Stimulated activated CD8-positive, alpha-beta memory T cell treated with anti-CD3 and anti-CD28 coated beads, Interleukin-12 subunit alpha, Interleukin-12 subunit beta, amount 100 ng/mL, for 1 hour (primary cell): Measurements from ENCODE around the gene CSF1R.
"Not testable (repeated sequence)": the region's sequence is repeated elsewhere in the genome, so short reads cannot be mapped to it uniquely, and the experiment has no call there.

Source experiments
- DNase-seq: peaks from one replicate; pipeline ENCODE4 v3.0.0-alpha.2; 2020; ENCODE audit warnings: low read depth

Gene CSF1R

DNA sequence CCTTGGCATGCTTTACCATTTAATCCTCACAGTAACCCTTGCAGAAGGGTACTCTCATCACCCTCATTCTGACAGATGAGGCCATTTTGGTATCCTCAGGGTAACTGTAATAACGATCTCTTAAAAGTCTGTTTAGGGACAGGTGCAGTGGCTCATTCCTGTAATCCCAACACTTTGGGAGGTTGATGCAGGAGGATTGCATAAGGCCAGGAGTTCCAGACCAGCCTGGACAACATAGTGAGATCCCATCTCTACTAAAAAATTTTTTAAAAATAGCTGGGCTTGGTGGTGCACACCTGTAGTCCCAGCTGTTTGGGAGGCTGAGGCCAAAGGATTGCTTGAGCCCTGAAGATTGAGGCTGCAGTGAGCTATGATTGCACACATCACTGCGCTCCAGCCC, 31.8 kb downstream of the CSF1R start:
- DNase-seq = no peak

DNA sequence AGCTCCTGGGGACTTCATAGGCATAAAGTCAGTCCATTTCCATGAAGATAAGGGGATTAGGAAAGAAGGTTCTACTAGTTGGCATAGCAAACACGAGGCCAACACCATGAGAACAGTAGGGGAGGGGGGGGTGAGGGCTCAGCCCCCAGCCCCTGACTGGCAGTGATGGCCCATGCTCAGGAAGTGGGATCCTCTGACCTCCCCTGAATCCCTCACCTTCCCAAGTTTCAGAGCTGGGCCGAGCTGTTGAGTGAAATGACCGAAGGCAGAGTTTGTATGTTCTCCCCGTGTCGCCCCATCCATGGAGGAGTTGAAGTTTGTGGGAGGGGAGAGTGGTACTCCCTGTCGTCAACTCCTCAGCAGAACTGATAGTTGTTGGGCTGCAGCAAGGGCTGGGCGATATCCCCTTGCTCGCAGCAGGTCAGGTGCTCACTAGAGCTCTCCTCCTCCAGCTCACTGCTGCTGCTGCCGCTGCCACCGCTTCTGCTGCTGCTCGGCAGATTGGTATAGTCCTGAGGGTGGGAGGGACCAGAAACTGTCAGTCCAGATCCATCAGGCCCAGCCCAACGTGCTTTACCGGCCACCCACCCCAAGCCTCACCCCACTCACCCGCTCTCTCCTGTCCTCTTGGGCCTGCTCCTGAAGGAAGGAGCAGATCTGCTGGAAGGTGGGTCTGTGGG, 32.5 kb downstream of the CSF1R start:
- DNase-seq = no peak

DNA sequence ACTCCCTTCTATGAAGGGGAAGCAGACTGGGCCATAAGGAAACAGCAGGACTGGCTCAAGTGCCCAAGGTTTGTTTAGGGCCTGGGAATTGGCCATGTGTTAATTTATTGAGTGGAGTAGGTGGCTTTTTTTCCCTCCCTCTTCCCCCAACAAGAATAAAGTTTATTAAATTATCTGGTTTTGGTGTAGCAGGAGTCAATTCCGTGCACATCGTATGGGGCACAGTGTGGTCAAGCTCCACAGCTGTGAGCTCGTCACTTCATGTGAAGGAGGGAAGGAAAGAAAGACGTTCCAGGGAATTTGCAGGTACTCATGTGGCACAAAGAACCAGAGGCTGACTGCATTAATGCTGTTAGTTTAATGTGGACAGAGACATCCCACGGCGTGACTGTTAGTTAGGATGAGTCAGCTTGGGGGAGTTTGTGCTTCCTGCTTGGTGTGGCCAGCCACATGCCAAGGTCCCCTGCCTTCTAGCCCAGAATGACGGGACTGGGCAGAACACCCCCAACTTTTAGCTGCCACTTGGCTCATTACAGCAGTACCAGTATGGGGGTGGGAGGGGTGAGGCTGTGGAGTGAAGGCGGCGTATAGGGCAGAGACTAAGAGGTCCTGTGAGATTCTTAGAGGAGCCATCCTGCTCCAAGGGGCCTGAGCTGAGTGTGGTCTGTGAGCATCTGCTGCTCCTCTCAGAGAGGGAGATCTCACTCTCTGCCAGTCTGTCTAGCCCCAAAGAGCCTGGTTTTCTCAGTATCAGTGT, 33.2 kb downstream of the CSF1R start:
- no peak for DNase-seq

DNA sequence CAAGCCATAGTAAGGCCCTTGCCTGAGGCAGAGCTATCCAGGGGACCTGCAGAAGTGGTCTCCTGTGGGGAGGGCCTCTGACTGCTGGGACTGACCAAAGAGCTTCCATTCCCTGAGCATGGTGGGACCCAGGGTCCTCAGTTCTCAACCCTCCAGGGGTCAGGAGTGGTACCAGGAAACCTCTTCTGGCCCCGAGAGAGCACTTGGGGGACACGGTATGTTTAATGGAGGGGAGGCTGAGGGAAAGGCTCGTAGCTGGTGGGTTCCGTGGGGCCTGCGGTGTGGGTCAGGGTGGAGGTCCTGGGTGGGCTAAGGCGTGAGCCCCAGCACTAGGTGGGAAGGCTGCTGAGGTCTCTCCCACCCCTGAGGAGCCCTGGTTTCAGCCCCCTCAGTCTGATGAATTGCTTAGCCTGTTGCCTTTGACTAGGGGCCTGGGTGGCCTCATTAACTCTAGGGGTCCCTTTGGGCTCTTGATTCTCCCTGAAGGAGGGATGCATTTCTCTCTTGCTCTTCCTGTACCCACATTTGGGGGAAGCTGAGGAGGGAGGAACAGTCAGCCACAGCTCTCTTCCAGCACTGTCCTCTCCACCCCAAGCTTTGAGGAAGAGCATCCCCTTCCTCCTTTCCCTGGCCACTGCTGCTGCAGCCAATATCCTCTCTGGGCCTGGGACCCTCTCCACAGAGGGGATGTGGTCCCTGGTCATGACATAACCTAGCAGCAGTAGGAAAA, 34.0 kb downstream of the CSF1R start:
- no peak for DNase-seq

DNA sequence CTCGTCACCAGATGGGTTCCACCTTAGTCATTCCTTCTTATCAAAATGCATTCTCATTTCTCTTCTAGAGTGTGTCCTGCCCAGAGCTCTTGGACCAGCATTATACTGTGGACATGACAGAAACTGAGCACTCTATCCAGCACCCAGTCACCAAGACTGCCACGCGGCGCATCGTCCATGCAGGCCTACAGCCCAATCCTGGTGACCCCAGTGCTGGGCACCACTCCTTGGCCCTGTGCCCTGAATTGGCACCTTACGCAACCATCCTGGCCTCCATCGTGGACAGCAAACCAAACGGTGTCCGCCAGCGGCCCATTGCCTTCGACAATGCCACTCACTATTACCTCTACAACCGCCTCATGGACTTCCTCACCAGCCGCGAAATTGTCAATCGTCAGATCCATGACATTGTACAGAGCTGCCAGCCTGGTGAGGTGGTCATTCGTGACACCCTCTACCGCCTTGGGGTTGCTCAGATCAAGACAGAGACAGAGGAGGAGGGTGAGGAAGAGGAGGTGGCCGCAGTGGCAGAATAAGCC, 34.6 kb downstream of the CSF1R start:
- no peak for DNase-seq

DNA sequence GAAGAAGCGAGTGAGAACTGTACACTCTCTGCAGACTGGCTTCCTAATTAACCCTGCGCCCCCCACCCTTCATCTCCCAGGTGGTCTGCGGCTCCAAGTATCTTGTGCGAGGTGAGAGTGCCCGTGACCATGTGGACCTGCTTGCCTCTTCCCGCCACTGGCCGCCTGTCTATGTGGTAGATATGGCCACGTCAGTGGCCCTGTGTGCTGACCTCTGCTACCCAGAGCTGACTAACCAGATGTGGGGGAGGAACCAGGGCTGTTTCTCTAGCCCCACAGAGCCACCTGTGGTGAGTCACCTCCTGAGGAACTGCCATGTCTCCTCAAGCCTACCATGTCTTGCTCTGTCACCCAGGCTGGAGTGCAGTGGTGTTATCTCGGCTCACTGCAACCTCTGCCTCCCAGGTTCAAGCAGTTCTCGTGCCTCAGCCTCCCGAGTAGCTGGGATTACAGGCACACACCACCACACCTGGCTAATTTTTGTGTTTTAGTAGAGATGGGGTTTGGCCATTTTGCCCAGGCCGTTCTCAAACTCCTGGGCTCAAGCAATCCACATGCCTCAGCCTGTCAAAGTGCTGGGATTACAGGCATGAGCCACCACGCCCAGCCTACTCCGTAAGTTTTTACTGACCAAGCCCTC, 36.1 kb downstream of the CSF1R start:
- DNase-seq = not testable (repeated sequence)

DNA sequence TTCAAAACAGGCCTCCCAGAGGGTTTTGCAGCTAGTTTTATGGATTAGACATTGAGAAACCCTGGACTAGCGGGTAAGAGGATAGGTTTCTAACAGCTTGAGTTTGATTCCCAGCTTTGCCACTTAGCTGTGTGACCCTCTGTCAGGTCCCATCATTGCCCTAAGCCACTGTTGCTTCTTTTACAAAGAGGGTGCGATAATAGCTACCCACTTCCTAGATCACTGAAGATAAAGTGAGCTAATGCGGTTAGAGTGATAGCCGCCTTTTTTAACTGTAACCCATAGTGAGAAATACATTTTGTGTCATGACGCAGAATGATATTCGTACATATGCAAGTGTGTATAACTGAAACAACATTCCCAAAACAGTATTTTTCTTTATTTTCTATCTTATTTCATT, 40.3 kb downstream of the CSF1R start:
- DNase-seq = peak; percentile 3

DNA sequence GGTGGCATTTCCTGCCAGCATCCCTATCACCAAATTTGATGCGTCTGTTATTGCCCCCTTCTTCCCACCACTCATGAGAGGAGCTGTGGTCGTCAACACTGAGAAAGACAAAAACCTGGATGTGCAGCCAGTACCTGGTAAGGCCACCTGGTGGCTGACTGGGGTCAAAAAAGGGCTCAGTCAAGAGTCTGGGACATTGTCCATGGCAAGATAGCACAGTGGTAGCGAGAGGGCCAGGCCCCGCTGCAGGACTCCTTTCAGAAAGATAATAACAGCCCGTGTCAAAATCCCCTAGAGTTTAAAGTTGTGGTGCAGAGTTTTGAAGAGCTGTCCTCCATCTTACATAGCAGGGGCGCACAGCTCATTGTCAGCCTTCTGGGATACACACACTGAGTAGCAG, 40.8 kb downstream of the CSF1R start:
- no peak for DNase-seq

DNA sequence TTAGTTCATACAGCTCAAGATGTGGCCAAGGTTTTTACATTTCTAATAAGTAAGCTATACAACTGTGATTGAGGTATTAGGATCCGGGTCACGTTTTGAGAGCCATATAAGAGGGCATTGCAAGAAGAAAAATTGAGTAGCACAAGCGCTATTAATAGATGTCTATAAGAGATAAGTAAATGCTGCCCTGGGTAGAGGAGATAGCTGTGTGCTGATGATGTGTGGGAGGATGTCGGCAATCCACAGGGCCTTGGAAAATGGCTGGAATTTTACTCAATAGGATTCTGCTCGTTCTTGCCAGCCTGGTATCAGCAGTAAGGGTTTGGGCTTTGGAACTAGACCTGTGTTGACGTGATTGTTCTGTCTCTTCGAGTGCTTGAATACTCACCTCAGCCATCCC, 41.6 kb downstream of the CSF1R start:
- DNase-seq = no peak

DNA sequence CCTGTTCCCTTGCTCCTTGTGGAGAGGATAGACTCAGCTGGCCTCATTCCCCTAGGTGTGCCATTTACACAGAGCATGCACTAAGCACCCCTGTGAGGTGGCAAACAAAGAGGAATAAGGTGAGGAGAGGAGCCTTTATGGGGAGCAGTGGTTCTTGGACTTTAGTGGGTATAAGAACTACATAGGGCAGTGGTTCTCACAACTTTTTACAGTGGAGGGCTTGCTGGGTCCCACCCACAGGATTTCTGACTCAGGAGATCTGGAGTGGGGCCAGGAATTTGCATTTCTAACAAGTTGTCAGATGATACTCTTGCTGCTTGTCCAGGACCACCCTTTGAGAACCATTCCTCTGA, 42.0 kb downstream of the CSF1R start:
- no peak for DNase-seq

DNA sequence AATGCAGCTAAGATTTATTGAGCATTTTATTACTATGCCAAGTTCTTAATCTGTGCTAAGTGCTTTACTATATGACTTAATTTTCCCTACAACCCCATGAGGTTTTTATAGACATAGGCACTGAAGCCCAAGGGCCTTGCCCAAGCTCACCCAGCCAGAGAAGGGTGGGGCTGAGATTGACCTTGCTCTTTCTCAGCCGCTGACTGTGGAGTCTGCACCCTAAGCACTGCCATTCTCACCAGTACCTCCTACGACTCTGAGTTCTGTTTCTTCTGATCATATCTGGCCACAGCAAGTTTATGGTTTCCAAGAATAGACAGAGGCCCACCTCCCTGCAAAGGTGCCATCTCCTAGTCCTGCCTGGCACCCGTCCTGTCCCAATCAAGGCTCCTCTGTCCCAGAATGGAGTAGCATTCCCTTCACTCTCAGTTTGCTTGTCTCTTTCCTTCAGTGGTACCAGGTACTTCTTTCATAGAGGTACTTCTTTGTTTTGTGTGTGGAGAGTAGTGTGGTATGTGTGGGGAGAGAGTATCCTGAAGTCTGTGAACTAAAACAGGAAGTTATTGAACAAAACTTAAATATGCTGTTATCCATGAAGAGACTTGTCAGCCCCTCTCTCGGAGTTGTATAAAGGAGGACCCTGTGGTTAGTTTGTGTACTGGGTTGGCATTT, 42.6 kb downstream of the CSF1R start:
- no peak for DNase-seq

DNA sequence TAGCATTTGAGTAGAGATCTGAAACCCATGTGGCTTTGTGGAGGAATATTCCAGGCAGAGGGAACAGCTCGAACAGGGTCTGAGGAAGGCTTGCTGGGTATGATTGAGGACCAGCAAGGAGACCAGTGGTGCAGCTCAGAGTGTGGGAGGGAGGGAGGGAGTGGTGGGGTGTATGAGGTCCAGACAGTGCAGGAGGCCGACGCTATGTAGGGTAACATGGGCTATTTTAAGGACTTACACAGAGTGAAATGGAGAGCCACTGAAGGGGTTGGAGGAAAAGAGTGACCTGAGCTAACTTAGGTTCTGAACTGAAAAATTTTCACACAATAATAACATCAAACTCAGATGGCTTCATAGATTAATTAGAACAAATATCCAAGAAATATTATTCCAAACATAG, 43.9 kb downstream of the CSF1R start:
- DNase-seq = no peak

DNA sequence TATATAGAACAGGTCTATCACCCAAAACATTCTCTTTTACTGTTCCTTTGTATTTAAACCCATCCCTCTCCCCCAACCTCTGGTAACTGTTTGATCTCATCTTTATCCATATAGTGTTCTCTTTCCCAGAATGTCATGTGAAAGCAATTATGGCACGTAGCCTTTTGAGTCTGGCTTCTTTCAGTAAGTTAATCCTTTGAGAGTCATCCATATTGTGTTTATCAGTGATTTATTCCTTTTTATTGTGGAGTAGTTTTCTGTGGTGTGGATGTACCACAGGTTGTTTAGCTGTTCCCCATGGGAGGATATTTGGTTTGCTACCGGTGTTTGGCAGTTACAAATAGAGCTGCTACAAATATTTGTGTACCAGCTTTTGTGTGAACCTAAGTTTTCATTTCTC, 47.8 kb downstream of the CSF1R start:
- no peak for DNase-seq

DNA sequence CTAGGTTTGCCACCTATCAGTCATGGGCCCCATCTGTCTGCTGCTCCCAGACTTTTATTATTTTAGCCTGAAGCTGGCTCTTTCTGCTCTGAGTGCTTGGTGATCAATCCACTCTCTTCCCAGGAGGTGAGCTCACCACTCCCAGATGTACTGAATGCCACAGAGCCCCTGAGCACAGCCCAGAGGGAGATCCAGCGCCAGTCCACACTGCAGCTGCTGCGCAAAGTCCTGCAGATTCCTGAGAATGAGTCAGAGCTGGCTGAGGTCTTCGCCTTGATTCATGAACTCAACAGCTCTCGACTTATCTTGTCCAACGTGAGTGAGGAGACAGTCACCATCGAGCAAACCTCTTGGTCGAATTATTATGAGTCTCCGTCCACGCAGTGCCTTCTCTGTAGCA, 49.8 kb downstream of the CSF1R start:
- DNase-seq = no peak

DNA sequence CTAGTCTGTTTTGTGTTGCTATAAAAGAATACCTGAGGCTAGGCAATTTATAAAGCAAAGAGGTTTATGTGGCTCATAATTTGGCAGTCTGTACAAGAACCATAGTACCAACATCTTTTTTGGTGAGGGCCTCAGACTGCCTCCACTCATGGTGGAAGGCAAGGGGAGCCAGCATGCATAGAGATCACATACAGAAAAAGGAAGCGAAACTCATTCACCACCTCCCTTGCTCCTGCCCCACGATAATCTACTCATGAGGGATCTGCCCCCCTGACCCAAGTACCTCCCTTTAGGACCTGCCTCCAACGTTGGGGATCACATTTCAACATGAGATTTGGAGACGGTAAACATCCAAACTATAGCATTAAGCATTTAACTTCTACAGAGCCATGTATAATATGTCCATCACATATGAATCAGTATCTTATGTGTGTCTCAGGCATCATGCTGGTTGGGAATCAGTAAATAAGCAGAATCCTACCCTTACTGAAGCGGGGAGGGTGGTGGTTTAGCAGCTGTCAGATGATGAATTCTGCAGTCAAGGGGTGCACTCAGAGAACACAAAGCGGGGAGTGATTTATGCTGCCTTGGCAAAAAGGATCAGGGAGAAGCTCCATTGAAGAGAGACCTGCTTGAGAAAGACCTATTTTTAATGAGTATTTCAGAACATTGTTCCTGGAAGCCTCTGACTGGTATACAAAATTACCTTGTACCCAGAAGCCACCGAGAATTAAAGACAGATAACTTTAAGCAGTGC, 51.0 kb downstream of the CSF1R start:
- DNase-seq = no peak

DNA sequence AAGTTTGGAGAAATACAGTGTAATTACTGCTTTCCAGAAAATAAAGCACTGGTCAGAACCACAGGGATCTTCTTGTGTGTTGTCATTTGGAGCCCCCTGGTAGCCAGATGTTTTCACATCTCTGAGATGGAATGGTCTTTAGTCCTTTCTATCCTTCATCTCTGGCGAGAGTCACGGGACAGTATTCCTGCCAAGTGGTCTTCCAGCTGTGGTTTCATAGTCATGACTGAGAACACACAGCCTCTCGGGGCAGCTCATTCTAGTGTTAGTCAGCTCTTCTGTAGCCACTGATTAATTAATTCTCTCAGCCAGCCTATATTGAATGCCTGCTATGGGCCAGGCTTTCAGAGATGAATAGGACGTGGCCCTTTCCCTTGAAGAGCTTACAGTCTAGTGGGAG, 51.7 kb downstream of the CSF1R start:
- DNase-seq = no peak

DNA sequence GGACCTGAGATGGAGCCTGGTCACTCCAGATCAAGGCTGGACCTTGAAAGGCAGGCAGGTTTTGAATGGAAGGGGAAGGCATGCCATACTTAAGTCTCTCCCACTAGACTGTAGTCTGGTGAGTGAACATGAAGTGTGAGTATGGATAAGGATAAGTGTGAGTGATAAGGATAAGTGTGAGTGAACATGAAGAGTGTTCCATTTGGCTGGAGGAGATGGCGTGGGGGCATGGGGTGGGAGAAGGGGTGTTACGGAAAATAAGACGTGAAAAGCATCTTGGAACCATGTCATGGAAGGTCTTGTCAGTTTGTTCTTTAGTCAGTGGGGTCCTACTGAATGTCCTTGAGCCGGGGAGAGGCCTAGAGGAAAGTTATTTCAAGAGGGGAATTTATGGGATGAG, 53.0 kb downstream of the CSF1R start:
- DNase-seq = no peak

DNA sequence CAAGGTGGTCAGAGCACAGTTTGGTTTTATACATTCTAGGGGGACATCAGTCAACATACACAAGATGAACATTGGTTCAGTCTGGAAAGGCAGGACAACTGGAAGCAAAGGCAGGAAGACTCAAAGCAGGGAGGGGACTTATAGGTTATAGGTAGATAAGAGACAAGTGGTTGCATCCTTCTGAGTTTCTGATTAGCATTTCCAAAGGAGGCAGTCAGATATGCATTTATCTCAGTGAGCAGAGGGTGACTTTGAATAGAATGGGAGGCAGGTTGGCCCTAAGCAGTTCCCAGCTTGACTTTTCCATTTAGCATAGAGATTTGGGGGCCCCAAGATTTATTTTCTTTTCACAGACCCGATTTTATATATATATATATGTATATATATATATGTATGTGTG, 58.3 kb downstream of the CSF1R start:
- not testable (repeated sequence) for DNase-seq

DNA sequence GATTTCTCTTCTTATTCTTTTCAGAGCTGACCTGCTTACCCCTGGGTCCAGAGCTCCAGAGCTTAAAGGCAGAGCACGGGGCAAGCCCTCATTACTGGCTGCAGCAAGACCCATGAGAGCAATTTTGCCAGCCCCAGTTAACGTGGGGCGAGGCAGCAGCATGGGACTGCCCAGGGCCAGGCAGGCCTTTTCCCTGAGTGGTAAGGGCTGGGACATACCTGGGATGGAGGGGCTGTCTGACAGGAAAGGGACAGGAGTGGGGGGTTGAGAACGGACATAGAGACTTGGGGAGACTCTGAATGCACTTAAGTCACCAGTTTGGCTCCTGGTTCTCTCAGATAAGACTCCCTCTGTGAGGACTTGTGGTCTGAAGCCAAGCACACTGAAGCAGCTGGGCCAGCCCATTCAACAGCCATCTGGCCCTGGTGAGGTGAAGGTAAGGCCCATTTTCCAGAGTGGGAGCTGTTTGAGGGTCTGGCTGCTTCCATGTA, 59.6 kb downstream of the CSF1R start:
- no peak for DNase-seq

DNA sequence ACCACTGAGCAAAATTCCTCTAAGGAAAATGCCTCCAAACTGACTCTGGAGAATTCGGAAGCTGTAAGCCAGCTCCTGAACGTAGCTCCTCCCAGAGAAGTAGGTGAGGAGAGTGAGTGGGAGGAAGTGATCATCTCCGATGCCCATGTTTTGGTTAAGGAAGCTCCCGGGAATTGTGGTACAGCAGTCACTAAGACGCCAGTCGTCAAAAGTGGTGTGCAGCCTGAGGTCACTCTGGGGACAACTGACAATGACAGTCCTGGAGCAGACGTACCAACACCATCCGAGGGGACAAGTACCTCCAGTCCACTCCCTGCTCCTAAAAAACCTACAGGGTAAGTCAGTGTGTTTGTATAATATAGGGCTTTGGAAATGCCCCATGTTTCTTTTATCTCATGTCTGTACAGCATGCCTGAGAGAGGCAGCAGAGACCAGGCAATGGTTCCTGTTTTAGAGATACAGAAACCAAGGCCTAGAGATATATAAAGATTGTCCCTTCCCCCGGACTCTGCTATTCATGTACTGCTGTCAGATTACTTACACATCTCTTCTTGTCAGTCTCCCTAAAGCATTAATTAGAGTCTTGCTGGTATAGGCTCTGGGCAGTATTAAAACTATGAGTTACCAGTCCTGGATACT, 61.9 kb downstream of the CSF1R start:
- no peak for DNase-seq

DNA sequence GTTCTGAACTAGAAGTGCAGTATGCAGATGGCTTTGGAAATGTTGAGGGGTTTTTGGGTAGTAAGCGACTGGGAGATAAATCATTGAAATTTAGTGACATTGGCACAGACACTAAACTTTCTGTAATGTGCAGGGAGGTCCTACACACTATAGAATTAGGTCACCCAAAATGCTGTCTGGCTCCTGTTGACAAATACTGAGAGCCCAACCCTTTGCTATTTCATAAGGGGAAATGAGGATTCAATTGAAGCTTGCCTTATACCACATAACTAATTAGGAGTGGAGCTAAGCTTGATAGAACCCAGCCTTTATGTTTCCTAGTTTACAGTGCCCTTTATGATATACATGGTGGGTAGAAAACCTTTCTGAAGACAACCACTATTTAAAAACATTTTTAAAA, 63.2 kb downstream of the CSF1R start:
- no peak for DNase-seq
